Ovary (tissue), 9 donors: ENCODE results near the gene GAPDHS. TPM values are rescaled to one million over a fixed set of nuclear protein-coding genes. Genes with fewer than 3 reads are reported as not detected.
A peak's percentile ranks its signal among the peaks of the same experiment; 100 is the strongest.

Source experiments
- DNase-seq, 5 donors: peaks; one replicate each; pipeline ENCODE4 v3.0.0-alpha.2; 2019 to 2020
- H3K27ac ChIP-seq, 2 donors: fragments of 200-600 bp; one replicate each; pipeline versions ENCODE4 v1.5.1 to v1.8.0; 2019 to 2022
- H3K27me3 ChIP-seq: fragments of 200-600 bp; one replicate; pipeline ENCODE4 v1.8.0; 2022
- H3K36me3 ChIP-seq: fragments of 200-600 bp; sonication (generic); one replicate; pipeline ENCODE4 v1.5.1; 2019
- H3K4me1 ChIP-seq: one replicate; pipeline ENCODE4 v1.8.1; 2013; ENCODE audit warnings: mild to moderate bottlenecking, moderate library complexity; ENCODE audit not compliant: insufficient read depth
- H3K4me3 ChIP-seq: fragments of 200-600 bp; sonication (generic); one replicate; pipeline ENCODE4 v1.5.1; 2017
- H3K9me3 ChIP-seq, 2 donors: fragments of 200-600 bp in 1 of 2; sonication (generic) in 1 of 2; one replicate each; pipeline versions ENCODE4 v1.5.1 to v1.8.1; 2013 to 2019; ENCODE audit warnings: mild to moderate bottlenecking in 1 of 2, moderate library complexity in 1 of 2
- CTCF ChIP-seq, 3 donors: fragments of 450-650 bp in 2 of 3; fragments of 200-600 bp in 1 of 3; IDR thresholded peaks; one replicate each; pipeline versions ENCODE4 v1.5.1 to v1.8.0; 2016 to 2022; ENCODE audit warnings: antibody characterized with exemption in 3 of 3, mild to moderate bottlenecking in 1 of 3
- EP300 ChIP-seq: sonication (generic); formaldehyde crosslinking; IDR thresholded peaks from one replicate; pipeline ENCODE4 v1.6.1; 2017; ENCODE audit warnings: antibody characterized with exemption
- POLR2A ChIP-seq: fragments of 450-650 bp; IDR thresholded peaks from one replicate; pipeline ENCODE4 v1.6.1; 2017; ENCODE audit warnings: antibody characterized with exemption, mild to moderate bottlenecking, moderate library complexity
- WGBS, 3 donors: extraction: QIAGEN DNeasy Blood & Tissue Kit in 1 of 3; methylation state at CpG; one replicate each; pipeline versions ENCODE4 v1.1.5 to v1.1.7; 2013 to 2017; 5-methylcytosine and 5-hydroxymethylcytosine counted together
- intact Hi-C, 4 donors: fragments of 100-400 bp; cut with DNase I; formaldehyde crosslinking; loops; one replicate each; pipeline versions ENCODE4 v1.11.0 to v1.15.1; 2022 to 2023
- polyA plus RNA-seq, 2 donors: library from polyadenylated mRNA; stranded (reverse); fragments of 200-250 nt in 1 of 2; fragments of 350-450 nt in 1 of 2; fragmentation: Illumina TruSeq in 1 of 2; extraction: RNeasy Lipid Tissue Mini Kit (QIAGEN cat#74804) in 1 of 2; gene quantifications; one replicate each; pipeline ENCODE4 v1.2.3, GENCODE V29; 2013 to 2014
- total RNA-seq, 7 donors: library from RNA; depleted of rRNA in 2 of 7; stranded (reverse); fragments of >200 nt in 2 of 7; fragmentation: NEBNext Ultra II Directional in 3 of 7; extraction: Animal tissue kit (Norgen Biotek cat#: 25700) in 3 of 7; gene quantifications; one replicate each; pipeline versions ENCODE4 v1.1.0 to v1.2.4, GENCODE V29; 2016 to 2023
- donor health status: DM: no; HTN: no; CAD: no; lungs with moderate emphysema.
- donor health status: DM: no; HTN: no; CAD: no.
- donor health status: Bipolar disorder and iron deficiency.
- donor health status: DM: yes; HTN: yes; CAD: no.
- donor health status: DM: no; HTN: no; CAD: no.
- donor health status: DM: yes; HTN: yes; CAD: no.

The GAPDHS gene
- total and polyA plus RNA-seq, 9 donors, result not detected

GRCh38 chr19:35544110-35544802 is 11.0 kb downstream of the GAPDHS start:
- Histone ChIP-seq H3K36me3 (no peaks in the 10 kb centered on the region), H3K9me3 (no peaks in the 10 kb centered on the region), H3K4me3 (peak overlapping the region; percentile 72), H3K27me3 (no peaks in the 10 kb centered on the region), H3K4me1 (peaks cover 15% of the 10 kb centered on the region), H3K27ac (no peak overlapping the region)
- intact Hi-C loops, result loop anchor here in 1 of 4 donors (10.0 kb wide), 1 partner anchor 71 kb away; the partner anchor contains the start of gene HAUS5
- DNase-seq, result no peak
- no peak for TF ChIP-seq POLR2A
- 60 to 68% (median 61%) methylated on average over 3 of the region's 3 CpGs for WGBS, 3 donors

- Histone ChIP-seq H3K27ac (peak within 1 kb of the TSS; percentile 44 to 53), H3K9me3 (no peaks in the 10 kb centered on the region), H3K4me3 (peak within 1 kb of the TSS; percentile 72), H3K4me1 (peaks cover 10% of the 10 kb centered on the region), H3K27me3 (no peaks in the 10 kb centered on the region), H3K36me3 (no peaks in the 10 kb centered on the region)
- TF ChIP-seq CTCF (IDR thresholded peaks at IDR 0.05) (no peak), POLR2A (peak; percentile 58)
- intact Hi-C loops, result loop anchor here in 2 of 4 donors (5.0 to 10.0 kb wide), 2 partner anchors 70 to 172 kb away; partner anchors contain the start of genes KMT2B (in 2 of the 2) and HAUS5 (in 1 of the 2)
- DNase-seq, result peak; percentile 93 to 96 (median 95)
- WGBS, 3 donors, result 0 to 1% (median 0%) methylated on average over 80 to 85 of the region's 85 CpGs
Measured at GRCh38 chr19:35545001-35545854, 12.0 kb downstream of the GAPDHS start, which contains the start of gene TMEM147. Gene TMEM147, plus strand, starts transcription at chr19:35545626. Its CDS starts 114 bp downstream, at chr19:35545740.

- no peaks in the 10 kb centered on the region for H3K36me3 ChIP-seq
Measured at GRCh38 chr19:35545855-35546381, 12.7 kb downstream of the GAPDHS start.

GRCh38 chr19:35546532-35546931 is 13.3 kb downstream of the GAPDHS start:
- WGBS, 3 donors, result 74 to 80% (median 80%) methylated on average over 8 of the region's 8 CpGs
- intact Hi-C loops, result loop anchor here in 2 of 4 donors (5.0 to 10.0 kb wide), 2 partner anchors 68 to 171 kb away; partner anchors contain the start of genes KMT2B (in 2 of the 2) and HAUS5 (in 1 of the 2)

More at GRCh38 chr19:35545855-35546381, 12.7 kb downstream of the GAPDHS start:
- 2 to 3% (median 2%) methylated on average over 27 of the region's 27 CpGs for WGBS, 3 donors
- Histone ChIP-seq H3K27me3 (no peaks in the 10 kb centered on the region), H3K9me3 (no peaks in the 10 kb centered on the region), H3K4me1 (peaks cover 10% of the 10 kb centered on the region), H3K27ac (peak overlapping the region; percentile 2 to 44), H3K4me3 (peak overlapping the region; percentile 72)
- TF ChIP-seq POLR2A, result no peak
- TF ChIP-seq EP300, result no peak
- no peak for TF ChIP-seq CTCF (IDR thresholded peaks at IDR 0.05)
- peak; percentile 26 to 61 (median 44) for DNase-seq
- intact Hi-C loops, result loop anchor here in 2 of 4 donors (5.0 to 10.0 kb wide), 2 partner anchors 69 to 171 kb away; partner anchors contain the start of genes KMT2B (in 2 of the 2) and HAUS5 (in 1 of the 2)

More at GRCh38 chr19:35546532-35546931, 13.3 kb downstream of the GAPDHS start:
- Histone ChIP-seq H3K4me1 (peaks cover 10% of the 10 kb centered on the region), H3K4me3 (no peak overlapping the region), H3K9me3 (no peaks in the 10 kb centered on the region), H3K36me3 (no peaks in the 10 kb centered on the region), H3K27ac (no peak overlapping the region), H3K27me3 (no peaks in the 10 kb centered on the region)
- no peak for TF ChIP-seq POLR2A
- TF ChIP-seq EP300, result no peak
- TF ChIP-seq CTCF (IDR thresholded peaks at IDR 0.05), result no peak
- DNase-seq, result no peak
